ENCODE data around the gene TMPRSS5.
"Not testable (repeated sequence)": the region's sequence is repeated elsewhere in the genome, so short reads cannot be mapped to it uniquely, and the experiment has no call there.

The TMPRSS5 gene

DNA sequence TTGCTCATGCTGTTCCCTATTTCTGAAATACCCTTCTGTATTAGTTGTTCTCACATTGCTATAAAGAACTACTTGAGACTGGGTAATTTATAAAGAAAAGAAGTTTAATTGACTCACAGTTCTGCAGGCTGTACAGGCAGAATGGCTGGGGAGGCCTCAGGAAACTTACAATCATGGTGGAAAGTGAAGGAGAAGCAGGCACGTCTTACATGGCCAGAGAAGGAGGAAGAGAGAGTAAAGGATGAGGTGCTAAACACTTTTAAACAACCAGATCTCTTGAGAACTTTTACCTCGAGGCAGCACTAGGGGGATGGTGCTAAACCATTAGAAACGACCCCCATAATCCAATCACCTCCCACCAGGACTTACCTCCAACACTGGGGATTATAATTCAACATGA is 14.4 kb upstream of the TMPRSS5 start:
- DNase-seq (ENCODE audit: low spot score in 2 of 2); H3K27ac Mint-ChIP-seq; ATAC-seq (ENCODE audit: low read depth); H3K27me3 Mint-ChIP-seq; H3K4me1 Mint-ChIP-seq; H3K4me3 Mint-ChIP-seq; H3K9me3 Mint-ChIP-seq: not testable (repeated sequence)
- H3K36me3 Mint-ChIP-seq: peaks cover 24% of the 10 kb centered on the region

DNA sequence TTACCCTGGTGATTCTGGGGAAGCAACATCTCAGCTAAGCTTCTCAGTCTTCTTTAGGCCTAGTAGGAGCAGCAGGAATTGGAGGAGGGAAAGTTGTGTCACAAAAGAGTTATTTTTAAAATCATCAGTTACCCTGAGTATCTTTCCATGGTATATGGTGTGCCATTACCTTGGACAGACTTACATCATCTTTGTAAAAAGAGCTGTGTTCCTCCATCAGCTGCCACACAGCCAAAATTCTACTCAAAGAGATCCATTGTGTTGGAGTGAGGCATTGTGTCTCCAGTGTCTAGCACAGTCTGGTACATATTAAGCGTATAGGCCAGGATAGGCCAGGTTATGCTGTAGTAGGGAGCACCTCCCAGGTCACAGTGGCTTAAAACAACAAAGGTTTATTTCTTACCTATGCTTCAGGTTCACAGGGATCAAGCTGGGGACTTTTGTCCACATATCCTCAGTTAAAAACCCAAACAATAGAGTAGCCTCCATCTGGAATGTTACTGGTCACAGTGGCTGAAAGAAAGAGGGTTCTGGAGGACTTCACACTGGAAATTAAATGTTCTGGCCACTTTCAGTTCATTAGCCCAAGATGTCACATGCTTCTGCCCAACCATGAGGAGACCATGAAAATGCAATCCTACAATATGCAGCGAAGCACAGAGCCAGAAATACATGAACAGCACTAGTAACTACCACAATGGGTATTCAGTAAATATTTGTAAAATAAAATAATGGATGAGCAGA is 9.9 kb upstream of the TMPRSS5 start:
- Mint-ChIP-seq H3K27me3 (no peaks in the 10 kb centered on the region), H3K9me3 (peaks cover 5% of the 10 kb centered on the region), H3K27ac (no peak overlapping the region), H3K4me1 (no peaks in the 10 kb centered on the region), H3K36me3 (peaks cover 28% of the 10 kb centered on the region), H3K4me3 (no peak overlapping the region)
- ATAC-seq (ENCODE audit: low read depth) (no peak), DNase-seq (ENCODE audit: low spot score in 2 of 2) (no peak)

DNA sequence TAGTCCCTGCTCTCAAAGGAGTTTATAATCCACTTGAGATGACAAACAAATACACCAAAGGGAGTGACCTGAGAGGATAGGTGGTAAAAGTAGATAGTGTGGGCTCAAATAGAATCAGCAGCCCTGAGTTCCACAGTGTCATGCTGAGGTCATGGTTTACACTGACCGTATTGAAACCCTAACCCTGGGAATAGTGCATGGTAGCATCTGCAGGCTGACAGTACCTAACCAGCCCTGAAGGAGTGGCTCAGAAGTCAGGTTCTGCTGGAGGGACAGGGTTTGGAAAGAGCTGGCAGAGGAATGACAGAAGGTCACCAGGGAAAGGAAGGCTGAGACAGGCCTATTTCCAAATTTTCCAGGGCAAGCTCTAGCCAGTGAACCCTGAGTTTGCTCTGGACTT is 9.2 kb upstream of the TMPRSS5 start:
- ATAC-seq (ENCODE audit: low read depth) (no peak), DNase-seq (ENCODE audit: low spot score in 2 of 2) (no peak)
- Mint-ChIP-seq H3K4me1 (no peaks in the 10 kb centered on the region), H3K4me3 (no peak overlapping the region), H3K36me3 (peaks cover 26% of the 10 kb centered on the region), H3K27ac (no peak overlapping the region), H3K9me3 (peaks cover 7% of the 10 kb centered on the region), H3K27me3 (no peaks in the 10 kb centered on the region)

DNA sequence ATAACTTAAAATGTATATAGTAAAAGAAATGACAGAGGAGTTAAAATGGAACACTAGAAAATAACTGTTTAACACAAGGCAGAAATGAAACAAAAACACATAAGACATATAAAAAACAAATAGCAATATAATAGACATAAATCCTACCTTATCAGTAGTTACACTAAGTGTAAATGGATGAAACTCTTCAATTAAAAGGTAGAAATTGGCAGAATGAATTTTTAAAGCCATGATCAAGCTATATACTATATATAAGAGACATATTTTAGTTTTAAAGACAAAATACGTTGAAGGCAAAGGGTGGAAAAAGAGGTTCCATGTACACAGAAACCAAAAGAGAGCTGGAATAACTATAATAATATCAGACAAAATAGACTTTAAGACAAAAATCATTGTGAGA is 4.9 kb upstream of the TMPRSS5 start:
- ATAC-seq (ENCODE audit: low read depth) (no peak), DNase-seq (ENCODE audit: low spot score in 2 of 2) (no peak)
- Mint-ChIP-seq H3K27ac (no peak overlapping the region), H3K27me3 (no peaks in the 10 kb centered on the region), H3K4me1 (no peaks in the 10 kb centered on the region), H3K9me3 (peaks cover 18% of the 10 kb centered on the region), H3K36me3 (peaks cover 37% of the 10 kb centered on the region), H3K4me3 (no peak overlapping the region)

DNA sequence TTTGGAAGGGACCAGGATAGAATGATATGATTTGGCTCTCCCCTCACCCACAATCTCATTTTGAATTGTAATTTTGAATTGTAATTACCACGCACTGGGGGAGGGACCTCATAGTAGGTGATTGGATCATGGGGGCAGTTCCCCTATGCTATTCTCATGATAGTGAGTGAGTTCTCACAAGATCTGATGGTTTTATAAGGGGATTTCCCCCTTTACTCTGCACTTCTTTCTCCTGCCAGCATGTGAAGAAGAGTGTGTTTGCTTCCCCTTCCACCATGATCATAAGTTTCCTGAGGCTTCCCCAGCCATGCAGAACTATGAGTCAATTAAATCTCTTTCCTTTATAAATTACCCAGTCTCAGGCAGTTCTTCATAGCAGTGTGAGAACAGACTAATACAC is 2.6 kb downstream of the TMPRSS5 start:
- ATAC-seq (ENCODE audit: low read depth); DNase-seq (ENCODE audit: low spot score in 2 of 2); H3K4me3 Mint-ChIP-seq; H3K4me1 Mint-ChIP-seq; H3K27me3 Mint-ChIP-seq; H3K27ac Mint-ChIP-seq: not testable (repeated sequence)
- Mint-ChIP-seq H3K9me3 (peaks cover 26% of the 10 kb centered on the region), H3K36me3 (peaks cover 30% of the 10 kb centered on the region)

DNA sequence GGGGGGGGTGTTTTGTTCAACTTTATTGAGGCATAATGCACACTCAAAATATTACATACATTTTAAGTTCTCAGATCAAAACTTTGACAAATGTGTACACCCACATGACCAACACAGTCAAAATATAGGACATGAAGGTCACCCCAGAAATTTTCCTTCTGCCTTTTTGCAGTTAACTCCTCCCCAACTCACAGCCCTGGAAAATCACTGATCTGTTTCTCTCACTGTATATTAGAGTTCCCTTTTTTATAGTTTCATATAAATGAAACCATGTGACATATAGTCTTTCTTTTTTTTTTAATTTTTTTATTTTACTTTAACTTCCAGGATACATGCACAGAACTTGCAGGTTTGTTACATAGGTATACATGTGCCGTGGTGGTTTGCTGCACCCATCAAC is 4.6 kb downstream of the TMPRSS5 start:
- peaks cover 17% of the 10 kb centered on the region for H3K36me3 Mint-ChIP-seq
- no peak overlapping the region for H3K4me3 Mint-ChIP-seq
- no peak for ATAC-seq (ENCODE audit: low read depth)

DNA sequence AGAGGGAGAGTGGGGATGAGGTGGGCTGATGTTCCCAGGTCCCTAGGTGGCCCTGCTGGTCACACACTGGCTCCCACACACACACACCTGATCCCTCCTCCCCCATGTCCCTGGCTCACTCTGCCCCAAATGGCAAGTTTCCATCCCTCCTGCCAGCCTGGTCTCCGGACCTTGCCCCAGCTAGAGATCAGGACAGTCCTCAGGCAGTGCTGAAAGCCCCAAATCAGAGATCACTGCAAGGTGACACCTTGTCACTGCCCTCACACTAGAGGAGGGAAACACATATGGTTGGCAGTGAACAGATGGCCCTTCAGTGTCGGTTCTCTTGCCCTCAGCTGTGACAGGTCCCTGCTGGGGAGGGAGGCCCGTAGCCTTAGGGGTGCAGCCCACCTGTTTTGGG is 7.6 kb downstream of the TMPRSS5 start:
- Mint-ChIP-seq H3K9me3 (peaks cover 9% of the 10 kb centered on the region), H3K27ac (no peak overlapping the region), H3K36me3 (peaks cover 17% of the 10 kb centered on the region), H3K4me1 (no peaks in the 10 kb centered on the region), H3K4me3 (no peak overlapping the region), H3K27me3 (no peaks in the 10 kb centered on the region)
- ATAC-seq (ENCODE audit: low read depth): no peak
- DNase-seq (ENCODE audit: low spot score in 2 of 2): no peak

More for the DNA sequence above, 4.6 kb downstream of the TMPRSS5 start:
- Mint-ChIP-seq H3K4me1 (no peaks in the 10 kb centered on the region), H3K27me3 (no peaks in the 10 kb centered on the region), H3K9me3 (peaks cover 17% of the 10 kb centered on the region), H3K27ac (no peak overlapping the region)
- DNase-seq (ENCODE audit: low spot score in 2 of 2): no peak

DNA sequence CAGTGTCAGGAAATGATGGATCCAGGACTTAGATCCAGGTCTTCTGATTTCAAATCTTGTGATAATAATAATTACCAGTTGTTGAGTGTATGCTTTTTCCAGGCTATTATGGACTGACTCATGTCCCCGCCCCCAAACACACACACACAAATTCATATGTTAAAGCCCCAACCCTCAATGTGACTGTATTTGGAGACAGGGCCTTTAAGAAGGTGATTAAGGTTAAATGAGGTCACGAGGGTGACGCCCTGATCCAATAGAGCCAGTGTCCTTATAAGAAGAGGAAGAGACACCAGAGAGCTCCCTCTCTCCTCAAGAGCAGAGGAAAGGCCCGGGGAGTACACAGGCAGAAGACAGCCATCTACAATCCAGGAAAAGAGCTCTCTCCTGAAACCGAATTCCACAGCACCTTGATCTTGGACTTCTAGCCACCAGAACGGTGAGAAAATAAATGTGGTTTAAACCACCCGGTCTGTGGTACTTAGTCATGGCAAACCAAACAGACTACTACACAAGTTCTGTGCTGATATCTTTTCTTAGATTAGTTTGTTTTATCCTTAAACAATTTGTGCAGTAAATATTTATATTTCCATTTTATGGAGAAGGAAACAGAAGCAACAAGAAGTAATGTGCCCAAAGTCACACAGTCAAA is 8.2 kb downstream of the TMPRSS5 start:
- H3K4me3 Mint-ChIP-seq: no peak overlapping the region
- DNase-seq (ENCODE audit: low spot score in 2 of 2) (no peak), ATAC-seq (ENCODE audit: low read depth) (no peak)
- no peaks in the 10 kb centered on the region for H3K4me1 Mint-ChIP-seq
- H3K36me3 Mint-ChIP-seq: peaks cover 16% of the 10 kb centered on the region
- H3K9me3 Mint-ChIP-seq: peaks cover 7% of the 10 kb centered on the region
- H3K27ac Mint-ChIP-seq: no peak overlapping the region
- H3K27me3 Mint-ChIP-seq: no peaks in the 10 kb centered on the region

DNA sequence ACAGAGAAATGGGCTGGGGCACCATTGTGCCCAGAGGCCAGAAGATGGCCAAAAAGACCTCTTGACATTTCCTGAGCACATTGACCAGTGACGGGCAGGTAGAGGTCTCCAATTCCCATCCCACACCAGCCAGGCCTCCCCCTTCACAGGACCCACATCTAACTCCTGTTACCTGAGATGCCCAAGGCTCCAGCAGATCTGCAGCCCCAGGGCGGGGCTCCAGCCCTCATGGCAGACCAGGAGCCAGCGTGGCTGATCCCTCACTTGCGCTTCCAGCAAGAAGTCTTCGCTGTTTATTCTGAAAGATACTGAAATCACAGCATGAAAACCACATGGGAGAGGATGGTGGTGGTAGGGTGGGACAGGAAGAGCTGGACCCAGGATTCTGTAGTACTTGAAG is 9.0 kb downstream of the TMPRSS5 start:
- Mint-ChIP-seq H3K36me3 (peaks cover 15% of the 10 kb centered on the region), H3K9me3 (peaks cover 5% of the 10 kb centered on the region), H3K27ac (no peak overlapping the region), H3K4me1 (no peaks in the 10 kb centered on the region), H3K27me3 (no peaks in the 10 kb centered on the region), H3K4me3 (no peak overlapping the region)
- ATAC-seq (ENCODE audit: low read depth): no peak
- no peak for DNase-seq (ENCODE audit: low spot score in 2 of 2)

DNA sequence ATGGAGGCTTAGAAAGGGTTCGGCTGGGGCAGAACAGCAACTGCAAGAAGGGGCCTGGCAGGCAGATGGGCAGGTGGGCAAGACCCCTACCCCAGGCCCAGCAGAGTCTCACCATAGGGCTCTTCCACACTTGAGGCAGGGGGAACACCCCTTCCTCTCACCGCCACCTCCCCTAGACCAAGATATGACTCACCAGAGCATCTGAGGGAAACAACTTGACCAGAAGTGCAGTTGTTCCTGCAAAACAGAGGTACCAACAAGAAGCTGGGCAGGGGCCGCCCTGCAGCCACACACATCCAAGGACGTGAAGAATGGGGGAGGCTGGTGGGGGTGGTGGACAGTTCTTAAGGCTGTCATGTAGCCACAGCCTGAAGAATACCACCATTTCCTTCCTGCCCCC is 10.9 kb downstream of the TMPRSS5 start:
- Mint-ChIP-seq H3K4me1 (no peaks in the 10 kb centered on the region), H3K9me3 (no peaks in the 10 kb centered on the region), H3K4me3 (no peak overlapping the region), H3K27me3 (no peaks in the 10 kb centered on the region), H3K27ac (no peak overlapping the region), H3K36me3 (peaks cover 13% of the 10 kb centered on the region)
- no peak for ATAC-seq (ENCODE audit: low read depth)
- no peak for DNase-seq (ENCODE audit: low spot score in 2 of 2)

DNA sequence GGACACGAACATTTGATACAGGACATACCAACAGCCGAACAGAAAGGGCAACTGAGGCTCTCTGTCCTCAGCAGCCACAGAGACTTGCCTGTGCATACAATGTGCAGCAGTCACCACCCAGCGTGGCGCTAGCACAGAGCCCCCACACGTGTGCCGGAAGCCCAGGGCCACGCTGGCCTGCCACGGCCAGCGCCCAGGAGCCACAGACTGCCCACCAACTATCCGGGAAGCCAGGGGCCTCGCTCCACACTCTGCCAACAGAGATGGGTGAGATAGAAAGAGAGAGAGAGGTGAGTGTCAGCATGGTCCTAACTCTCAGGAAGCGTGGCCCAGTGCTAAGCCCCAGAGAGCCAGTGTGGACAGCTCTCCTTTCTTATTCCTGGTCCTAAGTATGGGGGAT is 11.7 kb downstream of the TMPRSS5 start:
- Mint-ChIP-seq H3K27me3 (no peaks in the 10 kb centered on the region), H3K27ac (no peak overlapping the region), H3K9me3 (no peaks in the 10 kb centered on the region), H3K4me3 (no peak overlapping the region), H3K36me3 (peaks cover 12% of the 10 kb centered on the region), H3K4me1 (no peaks in the 10 kb centered on the region)
- no peak for DNase-seq (ENCODE audit: low spot score in 2 of 2)
- no peak for ATAC-seq (ENCODE audit: low read depth)

DNA sequence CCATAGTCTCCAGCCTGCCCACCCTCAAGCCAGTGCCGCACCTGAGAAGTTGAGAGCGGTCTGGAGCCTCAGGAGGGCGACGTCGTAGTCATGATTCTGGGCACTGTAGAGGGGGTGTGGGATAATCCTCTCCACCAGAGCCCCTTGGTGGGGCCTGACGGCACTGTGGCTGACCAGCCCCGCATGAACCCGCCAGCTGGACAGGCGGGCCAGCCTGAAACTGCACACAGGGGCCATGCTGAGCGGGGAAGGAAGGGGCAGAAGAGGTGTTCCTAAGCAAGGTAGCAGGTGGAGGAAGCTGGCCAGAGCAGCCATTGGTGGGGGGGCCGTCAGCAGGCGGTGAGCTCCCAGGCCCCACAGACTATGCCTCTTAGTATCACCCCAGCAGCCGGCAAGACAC is 13.1 kb downstream of the TMPRSS5 start:
- H3K27ac Mint-ChIP-seq: no peak overlapping the region
- H3K27me3 Mint-ChIP-seq: no peaks in the 10 kb centered on the region
- DNase-seq (ENCODE audit: low spot score in 2 of 2): no peak
- no peak for ATAC-seq (ENCODE audit: low read depth)
- H3K9me3 Mint-ChIP-seq: no peaks in the 10 kb centered on the region
- H3K4me1 Mint-ChIP-seq: no peaks in the 10 kb centered on the region
- peaks cover 11% of the 10 kb centered on the region for H3K36me3 Mint-ChIP-seq
- no peak overlapping the region for H3K4me3 Mint-ChIP-seq

DNA sequence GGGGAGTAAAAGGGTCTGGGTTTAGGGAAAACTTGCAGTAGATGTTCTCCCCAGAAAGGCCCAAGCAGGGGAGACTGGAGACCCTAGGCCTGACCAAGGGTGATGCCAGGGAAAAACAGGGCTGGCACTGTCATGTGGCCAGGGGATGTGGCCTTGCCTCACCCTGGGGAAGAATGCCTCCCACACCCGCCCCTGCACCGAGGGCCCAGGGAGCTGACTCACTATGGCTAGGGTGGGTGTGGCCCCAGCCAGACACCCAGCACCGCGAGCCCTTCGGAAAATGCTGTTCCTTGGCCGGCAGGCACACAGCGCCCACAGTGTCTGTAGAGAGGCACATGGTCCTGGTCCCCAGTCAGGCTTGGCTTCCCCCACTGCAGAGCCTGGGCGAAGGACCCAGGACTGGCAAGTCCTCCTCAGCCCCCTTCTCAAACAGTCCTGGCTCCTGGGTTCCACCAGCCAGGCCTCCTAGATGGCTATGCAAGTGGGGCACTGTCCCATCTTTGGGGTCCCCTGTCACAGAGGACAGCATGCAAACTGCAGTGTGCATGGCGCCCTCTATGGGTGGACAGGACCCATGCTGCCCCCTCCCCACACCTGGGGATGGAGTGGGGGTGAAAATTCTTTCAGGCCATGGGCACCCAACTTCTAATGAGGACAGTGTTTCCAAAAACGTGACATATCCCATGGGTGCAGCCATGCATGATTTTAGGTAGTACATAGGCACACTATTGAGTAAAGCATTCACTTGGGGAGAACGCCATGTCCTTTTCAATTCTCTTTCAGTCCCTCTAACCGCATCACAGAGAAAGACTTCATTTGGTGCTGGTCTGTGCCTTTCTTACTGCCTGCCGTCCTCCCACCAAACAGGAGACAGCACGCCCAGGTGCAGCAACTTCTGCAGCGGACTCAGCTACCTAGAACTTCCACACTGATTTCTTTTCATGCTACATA is 15.2 kb downstream of the TMPRSS5 start:
- H3K27me3 Mint-ChIP-seq: no peaks in the 10 kb centered on the region
- H3K4me1 Mint-ChIP-seq: peaks cover 3% of the 10 kb centered on the region
- ATAC-seq (ENCODE audit: low read depth) (no peak), DNase-seq (ENCODE audit: low spot score in 2 of 2) (no peak)
- H3K36me3 Mint-ChIP-seq: peaks cover 7% of the 10 kb centered on the region
- no peak overlapping the region for H3K4me3 Mint-ChIP-seq
- no peaks in the 10 kb centered on the region for H3K9me3 Mint-ChIP-seq
- no peak overlapping the region for H3K27ac Mint-ChIP-seq

Measured in memory B cell (primary cell).